Thoracic aorta (tissue), 2 donors: Measurements from ENCODE around the gene TPRN. TPM values are rescaled to one million over a fixed set of nuclear protein-coding genes. Genes with fewer than 3 reads are reported as not detected.

ENCODE experiments used
- ATAC-seq: fragments of 150-250 bp; one replicate; pipeline ENCODE4 v1.8.0; 2017; ENCODE audit warnings: low read depth; ENCODE audit not compliant: insufficient number of reproducible peaks, low FRiP score
- DNase-seq: peaks from one replicate; pipeline ENCODE4 v3.0.0-alpha.2; 2020; ENCODE audit warnings: low spot score
- H3K27ac ChIP-seq, 2 donors: fragments of 200-600 bp; sonication (generic); 1 replicate in 1 of 2; 2 replicates in 1 of 2; pipeline ENCODE4 v1.5.1; 2016; ENCODE audit warnings: mild to moderate bottlenecking in 2 of 2, moderate library complexity in 2 of 2
- H3K27me3 ChIP-seq: fragments of 200-600 bp; sonication (generic); replicated peaks from 2 replicates; pipeline ENCODE4 v1.6.0; 2016; ENCODE audit warnings: mild to moderate bottlenecking; ENCODE audit not compliant: insufficient read depth
- H3K36me3 ChIP-seq: fragments of 200-600 bp; sonication (generic); one replicate; pipeline ENCODE4 v1.5.1; 2016
- H3K4me1 ChIP-seq, 2 donors: fragments of 200-600 bp; sonication (generic); 1 replicate in 1 of 2; 2 replicates in 1 of 2; pipeline versions ENCODE4 v1.5.1 to v1.6.0; 2016; ENCODE audit warnings: low read depth in 2 of 2, mild to moderate bottlenecking in 1 of 2; ENCODE audit not compliant: control insufficient read depth in 1 of 2
- H3K4me3 ChIP-seq: fragments of 200-600 bp; sonication (generic); 2 replicates; pipeline ENCODE4 v1.5.1; 2016; ENCODE audit warnings: mild to moderate bottlenecking
- H3K9me3 ChIP-seq: fragments of 200-600 bp; sonication (generic); 2 replicates; pipeline ENCODE4 v1.5.1; 2016
- CTCF ChIP-seq: fragments of 200-600 bp; sonication (generic); IDR thresholded peaks from one replicate; pipeline ENCODE4 v1.5.1; 2019; ENCODE audit warnings: antibody characterized with exemption
- total RNA-seq, 2 donors: library from RNA; depleted of rRNA; stranded (reverse); fragments of >200 nt; gene quantifications; one replicate each; pipeline versions ENCODE4 v1.1.0 to v1.2.3, GENCODE V29; 2016

Gene TPRN
- total RNA-seq, 2 donors from 2014 or later = 4.7 to 5.6 TPM

- no peak for ATAC-seq
- no peak for DNase-seq
- Histone ChIP-seq H3K27ac (no peak overlapping the region), H3K4me3 (no peak overlapping the region), H3K36me3 (peaks cover 15% of the 10 kb centered on the region), H3K27me3 (no peaks in the 10 kb centered on the region), H3K4me1 (peaks cover 17 to 36% of the 10 kb centered on the region in 2 donors), H3K9me3 (no peaks in the 10 kb centered on the region)
- no peak for TF ChIP-seq CTCF
These were observed 6.2 kb downstream of the TPRN start for GRCh38 chr9:137194388-137194787.

- no peak overlapping the region for H3K4me3 ChIP-seq
- peaks cover 13 to 32% of the 10 kb centered on the region in 2 donors for H3K4me1 ChIP-seq
- ATAC-seq (no peak), DNase-seq (no peak)
- H3K27me3 ChIP-seq = no peaks in the 10 kb centered on the region
- H3K36me3 ChIP-seq = peaks cover 15% of the 10 kb centered on the region
- no peak for TF ChIP-seq CTCF
- H3K27ac ChIP-seq = no peak overlapping the region
- no peaks in the 10 kb centered on the region for H3K9me3 ChIP-seq
These were observed 6.8 kb downstream of the TPRN start for GRCh38 chr9:137193771-137194170.

GRCh38 chr9:137192859-137193258 is 7.7 kb downstream of the TPRN start:
- Histone ChIP-seq H3K27me3 (no peaks in the 10 kb centered on the region), H3K4me1 (peaks cover 12 to 24% of the 10 kb centered on the region in 2 donors), H3K27ac (no peak overlapping the region), H3K36me3 (peaks cover 15% of the 10 kb centered on the region), H3K4me3 (no peak overlapping the region), H3K9me3 (no peaks in the 10 kb centered on the region)
- DNase-seq (no peak), ATAC-seq (no peak)
- TF ChIP-seq CTCF = no peak

- no peak overlapping the region for H3K27ac ChIP-seq
- no peak for TF ChIP-seq CTCF
- DNase-seq (no peak), ATAC-seq (no peak)
- peaks cover 15% of the 10 kb centered on the region for H3K36me3 ChIP-seq
- H3K27me3 ChIP-seq = no peaks in the 10 kb centered on the region
- no peak overlapping the region for H3K4me3 ChIP-seq
- H3K4me1 ChIP-seq = peaks cover 16 to 24% of the 10 kb centered on the region in 2 donors
- no peaks in the 10 kb centered on the region for H3K9me3 ChIP-seq
These were observed 8.1 kb downstream of the TPRN start for GRCh38 chr9:137192448-137192780.

GRCh38 chr9:137191691-137192447 is 8.7 kb downstream of the TPRN start:
- TF ChIP-seq CTCF = no peak
- Histone ChIP-seq H3K4me1 (peaks cover 22 to 27% of the 10 kb centered on the region in 2 donors), H3K27me3 (no peaks in the 10 kb centered on the region), H3K27ac (no peak overlapping the region), H3K36me3 (peaks cover 15% of the 10 kb centered on the region), H3K4me3 (no peak overlapping the region), H3K9me3 (no peaks in the 10 kb centered on the region)
- ATAC-seq (no peak), DNase-seq (no peak)
